NCI-H1930 (cell line): ENCODE measurements around the gene CLSTN2.

ENCODE experiments used
- DNase-seq, 2 experiments: peaks; one replicate each; lab custom pipeline; 2025; lab: John Stamatoyannopoulos, UW

Gene CLSTN2

GRCh38 chr3:140093742-140094141, 158.8 kb downstream of the CLSTN2 start:
- DNase-seq = no peak

DNA sequence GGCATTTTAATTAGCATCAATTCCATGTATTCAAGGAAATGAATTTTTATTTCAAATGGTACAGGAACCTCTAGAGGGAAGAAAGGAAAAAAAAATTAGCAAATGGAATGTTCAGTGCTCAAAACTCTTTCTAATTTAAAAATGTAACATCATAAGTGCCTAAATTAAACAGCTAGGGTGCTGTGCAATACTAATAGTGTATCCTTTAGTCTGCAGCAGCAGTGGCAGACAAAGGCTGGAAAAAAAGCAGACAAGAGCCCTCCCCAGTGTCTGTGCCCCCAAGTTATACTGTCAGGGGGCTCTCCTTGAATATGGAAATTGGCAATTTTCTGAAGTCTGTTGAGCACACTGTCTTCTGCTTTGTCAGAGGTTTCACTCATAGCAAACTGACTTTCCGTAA, 159.5 kb downstream of the CLSTN2 start:
- no peak for DNase-seq

- no peak for DNase-seq
Measured at GRCh38 chr3:140096037-140096436, 161.1 kb downstream of the CLSTN2 start.

GRCh38 chr3:140097874-140098635, 163.1 kb downstream of the CLSTN2 start:
- no peak for DNase-seq

DNA sequence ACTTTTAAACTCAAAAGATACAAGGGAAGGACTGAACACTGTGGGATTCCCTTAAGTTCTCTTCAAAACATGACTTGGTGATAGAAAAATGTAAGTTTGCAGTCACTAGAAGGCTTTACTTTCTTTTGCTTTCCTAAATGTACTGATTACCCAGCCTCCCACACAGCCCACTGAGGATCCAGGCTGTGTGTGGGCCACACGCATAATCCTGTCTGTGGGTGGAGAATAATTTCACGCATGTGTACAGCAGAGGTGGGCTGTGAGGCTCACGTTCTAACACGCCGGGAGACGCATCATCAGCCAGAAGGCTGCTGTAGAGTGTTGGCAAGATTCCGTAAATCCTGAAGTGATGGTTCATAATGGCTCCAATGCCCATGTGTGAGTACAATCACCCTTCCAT, 165.5 kb downstream of the CLSTN2 start:
- no peak for DNase-seq

- DNase-seq = no peak
Measured at GRCh38 chr3:140103166-140103565, 168.2 kb downstream of the CLSTN2 start.

DNA sequence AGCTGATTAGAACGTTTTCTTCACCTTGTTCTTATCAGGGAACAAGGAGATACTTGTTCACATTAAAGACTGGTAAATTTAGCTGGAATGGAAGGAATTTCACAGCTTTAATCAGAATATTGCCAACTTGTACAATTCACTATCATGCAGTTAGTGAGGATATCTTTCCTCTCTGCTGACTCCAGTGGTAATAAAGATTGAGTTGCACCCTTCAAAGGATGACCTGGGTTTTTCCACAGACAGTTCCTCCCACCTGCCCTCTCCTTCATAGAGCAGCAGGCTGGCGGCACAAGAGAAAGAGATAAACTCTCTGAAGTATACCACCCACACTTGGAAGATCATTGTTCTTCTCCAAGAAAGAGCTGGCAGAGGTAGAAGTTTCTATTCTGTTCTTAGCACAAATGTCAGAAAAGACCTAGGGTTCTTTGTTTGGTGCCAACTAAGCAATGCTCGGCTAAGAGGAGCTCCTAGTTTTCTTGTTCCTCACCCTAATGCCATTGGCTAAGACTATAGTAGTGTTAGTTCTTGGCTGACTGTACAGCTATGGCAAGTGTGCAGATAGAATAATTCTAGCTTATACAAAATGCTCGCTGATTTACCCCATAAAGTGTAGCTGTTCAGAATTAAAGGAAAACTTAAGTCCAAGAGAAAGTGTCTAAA, 169.1 kb downstream of the CLSTN2 start:
- no peak for DNase-seq

DNA sequence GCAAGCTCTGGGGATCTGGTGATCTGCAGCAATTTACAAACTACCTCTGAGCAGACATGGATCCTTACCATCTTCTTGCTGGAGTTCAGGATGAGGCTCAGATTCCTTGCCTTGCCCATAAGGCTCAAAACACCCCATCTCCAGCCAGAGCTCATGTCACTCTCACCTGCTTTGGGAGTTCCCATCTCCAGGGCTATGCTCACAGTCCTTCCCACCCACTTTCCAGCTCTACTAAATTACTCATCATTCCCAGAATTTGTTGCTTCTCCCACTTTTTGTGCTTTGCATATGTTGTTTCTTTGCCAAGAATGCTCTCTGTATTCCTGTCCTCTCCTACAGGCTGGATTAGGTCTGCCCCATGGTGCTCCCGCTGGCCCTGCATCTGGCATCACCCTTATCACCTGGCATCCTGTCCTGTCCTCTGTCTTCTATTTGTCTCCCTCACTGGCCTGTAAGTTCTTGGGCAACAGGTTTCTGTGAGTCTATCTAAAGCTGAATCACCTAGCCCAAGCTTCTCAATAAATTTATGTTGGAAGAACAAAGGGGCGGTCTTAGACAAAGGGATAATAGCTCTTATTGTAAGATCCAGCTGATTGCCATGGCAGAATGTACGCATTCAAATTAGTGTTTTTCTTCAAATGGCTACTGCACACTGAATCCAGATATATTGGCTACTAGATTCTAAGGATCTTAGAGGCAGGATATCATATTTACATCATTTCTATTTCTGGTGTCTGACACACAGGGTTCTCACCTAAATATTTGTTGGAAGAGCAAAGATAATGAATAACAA, 179.2 kb downstream of the CLSTN2 start:
- DNase-seq = no peak

DNA sequence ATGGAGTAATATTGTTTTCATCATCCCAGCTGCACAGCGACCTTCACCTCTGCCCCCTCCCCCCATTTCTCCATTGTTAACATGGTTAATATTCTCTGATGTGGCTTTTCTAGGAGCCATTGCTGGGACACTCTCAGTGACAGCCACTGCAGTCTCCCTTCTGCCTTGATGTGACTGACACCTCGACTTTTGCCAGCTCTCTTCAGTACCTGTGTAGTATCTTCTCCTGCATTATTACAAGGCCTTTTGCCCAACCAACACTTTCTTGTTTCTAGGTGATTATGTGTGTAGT, 179.8 kb downstream of the CLSTN2 start:
- DNase-seq = no peak

DNA sequence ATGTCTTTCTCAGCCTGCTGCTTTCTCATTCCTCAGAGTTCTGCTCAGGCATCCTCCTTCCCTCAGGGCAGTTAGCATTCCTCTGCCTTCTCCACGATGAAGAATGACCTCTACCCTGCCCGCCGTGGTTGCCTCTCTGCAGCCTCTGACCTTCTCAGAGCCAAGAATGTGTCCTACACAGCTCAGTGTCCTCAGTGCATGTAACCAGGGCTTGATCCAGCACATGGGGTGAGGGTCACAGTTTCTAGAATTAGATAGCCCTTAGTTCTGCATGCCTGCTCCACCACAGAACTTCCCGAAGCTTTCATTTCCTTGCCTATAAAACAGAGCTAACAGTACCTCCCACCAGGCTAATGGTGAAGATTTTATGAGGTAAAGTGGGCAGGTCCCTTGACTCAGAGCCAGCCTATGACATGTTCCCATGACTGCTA, 182.1 kb downstream of the CLSTN2 start:
- DNase-seq = no peak

DNA sequence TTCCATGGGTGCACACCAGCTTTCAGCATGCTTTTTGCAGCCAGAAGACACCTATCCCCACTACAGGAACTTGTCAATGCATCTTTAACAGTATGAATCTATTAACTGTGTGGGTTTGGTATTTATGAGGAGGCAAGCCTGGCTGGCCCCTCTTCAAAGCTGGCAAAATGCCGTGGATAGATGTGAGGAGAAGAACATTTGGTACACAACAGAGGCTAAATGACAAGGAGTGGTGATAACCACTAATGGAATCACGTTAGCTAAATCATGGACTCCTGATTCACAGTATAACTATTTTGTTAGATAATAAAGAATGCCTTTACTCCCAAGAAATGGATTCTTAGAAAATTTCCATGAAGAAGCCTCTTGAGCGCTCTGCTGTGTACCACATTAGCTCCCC, 187.2 kb downstream of the CLSTN2 start:
- DNase-seq = no peak

- DNase-seq = no peak
Measured at GRCh38 chr3:140128217-140128616, 193.2 kb downstream of the CLSTN2 start.

GRCh38 chr3:140128631-140129030, 193.6 kb downstream of the CLSTN2 start:
- DNase-seq = peak in 1 of 2 experiments; percentile 26

GRCh38 chr3:140129768-140130284, 194.8 kb downstream of the CLSTN2 start:
- no peak for DNase-seq

DNA sequence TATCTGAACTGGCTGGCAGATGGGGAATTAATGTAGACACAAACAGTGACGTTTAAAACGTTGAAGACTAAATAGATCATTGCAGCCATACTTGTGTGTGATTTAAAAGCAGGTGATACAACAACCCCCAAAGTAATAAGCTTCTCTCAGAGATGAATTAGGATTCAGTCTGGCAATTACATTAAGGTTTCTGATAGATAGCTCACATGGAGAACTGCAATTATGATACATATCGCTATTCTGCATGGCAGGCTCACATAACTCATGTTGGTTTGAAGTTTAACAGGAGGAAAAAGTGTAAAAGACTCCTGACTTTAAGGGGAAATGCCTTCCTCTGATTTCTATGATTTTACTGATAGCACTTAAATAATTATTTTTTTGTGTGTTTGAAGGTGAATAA, 196.9 kb downstream of the CLSTN2 start:
- no peak for DNase-seq

GRCh38 chr3:140134231-140134965, 199.4 kb downstream of the CLSTN2 start:
- DNase-seq = no peak

DNA sequence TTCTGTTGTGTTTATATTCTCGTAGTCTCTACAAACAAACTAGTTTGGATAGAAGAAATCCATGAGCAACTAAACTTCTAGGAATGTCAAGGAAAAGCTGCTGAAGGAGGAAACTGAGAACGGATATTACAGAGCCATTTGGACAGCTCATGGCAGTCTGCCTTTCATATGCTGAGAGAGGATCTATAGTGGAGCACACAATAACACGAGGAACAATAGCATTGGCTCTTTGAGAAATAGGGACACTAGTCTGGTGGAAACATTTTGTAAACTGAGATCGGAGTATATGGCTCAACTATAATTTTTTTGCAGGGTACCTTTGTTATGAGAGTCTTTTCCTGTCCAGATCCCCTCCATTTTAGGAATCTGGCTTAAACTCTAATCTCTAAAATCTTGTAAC, 200.5 kb downstream of the CLSTN2 start:
- no peak for DNase-seq

- DNase-seq = no peak
Measured at GRCh38 chr3:140143367-140144069, 208.5 kb downstream of the CLSTN2 start.

- DNase-seq = no peak
Measured at GRCh38 chr3:140145528-140145927, 210.5 kb downstream of the CLSTN2 start.

GRCh38 chr3:140146668-140147067, 211.7 kb downstream of the CLSTN2 start:
- DNase-seq = no peak

DNA sequence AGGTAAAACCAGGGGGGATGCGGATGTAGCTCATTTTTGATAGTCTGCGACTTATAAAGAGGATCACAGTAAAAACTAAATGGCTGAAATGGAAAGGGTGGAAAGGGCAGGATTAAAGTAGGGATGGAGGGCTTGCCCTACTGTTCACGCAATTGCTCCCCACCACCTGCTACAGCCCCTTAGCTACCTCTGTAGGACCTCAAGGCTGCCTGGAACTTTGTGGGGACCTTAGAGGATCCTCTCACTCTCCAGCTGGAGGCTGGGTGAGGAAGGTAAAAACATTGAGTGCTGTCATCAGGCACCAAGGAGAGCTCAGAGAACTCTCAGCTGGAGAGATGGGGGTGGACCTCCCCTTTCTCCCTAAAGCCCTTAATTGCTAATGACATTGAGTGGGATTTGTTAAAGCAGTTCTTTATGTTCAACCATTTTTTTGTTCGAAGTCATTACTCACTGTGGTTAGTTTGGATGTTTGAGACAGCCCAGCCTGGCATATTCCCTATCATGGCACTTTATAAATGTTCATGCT, 213.0 kb downstream of the CLSTN2 start:
- DNase-seq = no peak
